ENCODE data around the gene ZNF285.
A peak's percentile ranks its signal among the peaks of the same experiment; 100 is the strongest.
"Not testable (repeated sequence)": the region's sequence is repeated elsewhere in the genome, so short reads cannot be mapped to it uniquely, and the experiment has no call there.

Gene ZNF285

DNA sequence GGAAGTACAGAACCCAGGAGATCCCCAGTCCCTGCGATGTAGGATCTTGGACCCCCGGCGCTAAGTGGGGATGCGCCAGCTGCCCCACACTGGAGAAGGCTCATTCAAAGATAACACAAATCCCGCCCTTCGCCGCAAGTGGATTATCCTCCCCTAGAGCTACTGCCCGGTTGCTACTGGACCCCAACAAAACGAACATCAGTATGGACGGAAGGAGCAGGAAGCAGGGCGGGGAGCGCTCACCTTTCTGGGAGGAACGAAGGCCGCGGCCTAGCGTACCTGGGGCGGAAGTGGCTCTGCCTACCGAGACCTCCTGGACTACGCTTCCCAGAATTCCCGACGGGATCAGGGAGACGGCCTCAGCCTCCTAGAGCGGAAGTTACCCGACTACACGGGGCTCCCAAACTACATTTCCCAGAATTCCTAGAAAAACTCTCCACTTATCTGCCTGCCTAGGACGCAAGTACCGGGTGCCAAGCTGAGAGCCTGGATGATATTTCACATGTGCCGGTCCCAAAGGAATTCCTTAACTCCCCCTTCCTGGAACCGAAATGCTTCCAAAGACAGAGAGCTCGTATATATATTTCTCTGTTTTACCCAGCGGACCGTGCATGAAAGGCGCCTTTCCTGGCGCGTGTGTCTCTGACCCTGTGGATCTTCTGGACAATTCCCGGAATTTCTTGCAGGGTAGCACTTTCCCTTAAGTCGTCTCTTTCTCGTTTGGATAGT, 44.9 kb downstream of the ZNF285 start, which contains the start of gene ZNF112:
Gene ZNF112, minus strand, starts transcription at position 298 of the 729 bp plus-strand sequence. CDS start 16,141 bp downstream, outside the sequence.
- peak within 1 kb of the TSS; percentile 90 for H3K4me3 ChIP-seq (ENCODE audit: low read depth, low read length)
- no peaks in the 10 kb centered on the region for H3K27me3 ChIP-seq (ENCODE audit: control insufficient read depth, insufficient read depth, low read length)
- H3K27ac ChIP-seq = peak within 1 kb of the TSS; percentile 50
- peak within 1 kb of the TSS; percentile 16 for H3K9ac ChIP-seq
- TF ChIP-seq, protein P1, sequence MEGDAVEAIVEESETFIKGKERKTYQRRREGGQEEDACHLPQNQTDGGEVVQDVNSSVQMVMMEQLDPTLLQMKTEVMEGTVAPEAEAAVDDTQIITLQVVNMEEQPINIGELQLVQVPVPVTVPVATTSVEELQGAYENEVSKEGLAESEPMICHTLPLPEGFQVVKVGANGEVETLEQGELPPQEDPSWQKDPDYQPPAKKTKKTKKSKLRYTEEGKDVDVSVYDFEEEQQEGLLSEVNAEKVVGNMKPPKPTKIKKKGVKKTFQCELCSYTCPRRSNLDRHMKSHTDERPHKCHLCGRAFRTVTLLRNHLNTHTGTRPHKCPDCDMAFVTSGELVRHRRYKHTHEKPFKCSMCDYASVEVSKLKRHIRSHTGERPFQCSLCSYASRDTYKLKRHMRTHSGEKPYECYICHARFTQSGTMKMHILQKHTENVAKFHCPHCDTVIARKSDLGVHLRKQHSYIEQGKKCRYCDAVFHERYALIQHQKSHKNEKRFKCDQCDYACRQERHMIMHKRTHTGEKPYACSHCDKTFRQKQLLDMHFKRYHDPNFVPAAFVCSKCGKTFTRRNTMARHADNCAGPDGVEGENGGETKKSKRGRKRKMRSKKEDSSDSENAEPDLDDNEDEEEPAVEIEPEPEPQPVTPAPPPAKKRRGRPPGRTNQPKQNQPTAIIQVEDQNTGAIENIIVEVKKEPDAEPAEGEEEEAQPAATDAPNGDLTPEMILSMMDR (IDR thresholded peaks at IDR 0.05) = no peak
- H3K4me2 ChIP-seq (ENCODE audit: low read length) = peak within 1 kb of the TSS; percentile 98
- H3K79me2 ChIP-seq = no peaks in the 10 kb centered on the region
- H3K36me3 ChIP-seq (ENCODE audit: control insufficient read depth, insufficient read depth, low read length) = no peaks in the 10 kb centered on the region
- H3K9me3 ChIP-seq (ENCODE audit: control insufficient read depth, low read length) = no peaks in the 10 kb centered on the region
- H3K4me1 ChIP-seq = no peaks in the 10 kb centered on the region
- peak within 1 kb of the TSS; percentile 88 for H2AFZ ChIP-seq

GRCh38 chr19:44346556-44346955, 54.9 kb downstream of the ZNF285 start:
- Histone ChIP-seq H3K9ac (no peak overlapping the region), H2AFZ (no peak overlapping the region), H3K79me2 (peaks cover 3% of the 10 kb centered on the region), H3K27me3 (ENCODE audit: control insufficient read depth, insufficient read depth, low read length) (no peaks in the 10 kb centered on the region), H3K4me3 (ENCODE audit: low read depth, low read length) (no peak overlapping the region), H3K4me1 (no peaks in the 10 kb centered on the region), H3K9me3 (ENCODE audit: control insufficient read depth, low read length) (no peaks in the 10 kb centered on the region), H3K4me2 (ENCODE audit: low read length) (no peak overlapping the region), H3K27ac (no peak overlapping the region), H3K36me3 (ENCODE audit: control insufficient read depth, insufficient read depth, low read length) (no peaks in the 10 kb centered on the region)
- TF ChIP-seq, protein P1 (IDR thresholded peaks at IDR 0.05) = no peak

GRCh38 chr19:44345959-44346358, 55.4 kb downstream of the ZNF285 start:
- Histone ChIP-seq H3K27me3 (ENCODE audit: control insufficient read depth, insufficient read depth, low read length) (no peaks in the 10 kb centered on the region), H2AFZ (no peak overlapping the region), H3K79me2 (peaks cover 3% of the 10 kb centered on the region), H3K9me3 (ENCODE audit: control insufficient read depth, low read length) (no peaks in the 10 kb centered on the region), H3K36me3 (ENCODE audit: control insufficient read depth, insufficient read depth, low read length) (no peaks in the 10 kb centered on the region), H3K27ac (no peak overlapping the region), H3K4me1 (no peaks in the 10 kb centered on the region), H3K9ac (no peak overlapping the region), H3K4me2 (ENCODE audit: low read length) (no peak overlapping the region), H3K4me3 (ENCODE audit: low read depth, low read length) (no peak overlapping the region)
- TF ChIP-seq, protein P1 (IDR thresholded peaks at IDR 0.05) = no peak

DNA sequence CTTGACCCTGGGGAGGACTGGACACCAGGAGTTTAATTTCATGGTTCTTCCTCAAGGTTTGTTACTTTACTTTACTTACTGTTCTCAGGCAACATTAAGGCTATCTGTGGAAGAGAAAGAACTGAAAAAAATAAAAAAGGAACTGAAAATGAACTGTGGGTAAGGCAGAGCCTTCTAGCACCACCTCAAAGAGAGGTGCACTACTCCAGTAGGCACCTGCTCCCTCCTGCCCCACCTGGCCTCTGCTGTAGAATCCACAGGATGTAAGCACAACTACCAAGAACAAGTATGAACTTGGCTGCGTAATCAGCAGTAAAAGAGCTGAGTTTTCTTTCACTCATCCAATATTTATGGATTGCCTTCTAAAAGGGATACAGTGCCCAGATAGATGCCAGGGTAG, 57.2 kb downstream of the ZNF285 start:
- Histone ChIP-seq H3K4me3 (ENCODE audit: low read depth, low read length) (no peak overlapping the region), H2AFZ (no peak overlapping the region), H3K27ac (no peak overlapping the region), H3K79me2 (peaks cover 3% of the 10 kb centered on the region), H3K9me3 (ENCODE audit: control insufficient read depth, low read length) (no peaks in the 10 kb centered on the region), H3K27me3 (ENCODE audit: control insufficient read depth, insufficient read depth, low read length) (no peaks in the 10 kb centered on the region), H3K4me1 (no peaks in the 10 kb centered on the region), H3K9ac (no peak overlapping the region), H3K36me3 (ENCODE audit: control insufficient read depth, insufficient read depth, low read length) (no peaks in the 10 kb centered on the region), H3K4me2 (ENCODE audit: low read length) (no peak overlapping the region)
- TF ChIP-seq, protein P1 (IDR thresholded peaks at IDR 0.05) = no peak

DNA sequence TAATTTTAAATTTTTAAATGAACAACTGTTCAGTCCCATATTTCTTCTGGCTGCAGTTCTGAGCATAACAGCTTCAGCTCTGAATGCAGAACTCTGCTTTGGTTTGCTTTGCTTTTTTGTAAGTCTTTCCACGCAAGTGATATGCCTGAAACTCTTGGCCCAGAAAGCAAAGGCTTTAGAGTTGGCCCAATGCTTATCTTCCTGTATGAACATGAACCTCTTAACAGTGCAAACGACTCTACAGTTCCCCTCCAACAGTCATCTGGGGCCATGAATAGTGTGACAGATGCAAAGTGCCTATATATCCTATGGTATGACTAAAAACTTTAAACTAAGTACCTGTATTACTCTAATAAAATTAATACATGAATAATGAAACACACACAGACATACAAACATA, 59.6 kb downstream of the ZNF285 start:
- Histone ChIP-seq H3K9me3 (ENCODE audit: control insufficient read depth, low read length) (no peaks in the 10 kb centered on the region), H3K4me1 (no peaks in the 10 kb centered on the region), H3K9ac (no peak overlapping the region), H3K4me2 (ENCODE audit: low read length) (no peak overlapping the region), H3K36me3 (ENCODE audit: control insufficient read depth, insufficient read depth, low read length) (no peaks in the 10 kb centered on the region), H2AFZ (no peak overlapping the region), H3K4me3 (ENCODE audit: low read depth, low read length) (no peak overlapping the region), H3K27me3 (ENCODE audit: control insufficient read depth, insufficient read depth, low read length) (no peaks in the 10 kb centered on the region), H3K27ac (no peak overlapping the region), H3K79me2 (no peaks in the 10 kb centered on the region)
- TF ChIP-seq, protein P1 (IDR thresholded peaks at IDR 0.05) = no peak

GRCh38 chr19:44334639-44335038, 66.8 kb downstream of the ZNF285 start:
- not testable (repeated sequence) for H2AFZ ChIP-seq; H3K27ac ChIP-seq; H3K4me3 ChIP-seq (ENCODE audit: low read depth, low read length); H3K36me3 ChIP-seq (ENCODE audit: control insufficient read depth, insufficient read depth, low read length); H3K4me2 ChIP-seq (ENCODE audit: low read length); H3K9ac ChIP-seq; H3K9me3 ChIP-seq (ENCODE audit: control insufficient read depth, low read length); H3K4me1 ChIP-seq; H3K27me3 ChIP-seq (ENCODE audit: control insufficient read depth, insufficient read depth, low read length); H3K79me2 ChIP-seq

Data from parathyroid adenoma (tissue), 2 donors.